ENCODE results near the gene IFI27L1.

The IFI27L1 gene

GRCh38 chr14:94114589-94115057 is 33.5 kb downstream of the IFI27L1 start:
- Histone ChIP-seq H3K4me1 (ENCODE audit: insufficient read depth, low read length) (no peaks in the 10 kb centered on the region), H3K9ac (ENCODE audit: low read depth, low read length) (no peak overlapping the region), H3K9me3 (ENCODE audit: insufficient read depth, low read depth, low read length) (peaks cover 4% of the 10 kb centered on the region; the same call in 1 of the 2 replicates), H3K36me3 (ENCODE audit: insufficient read depth, low read length) (no peaks in the 10 kb centered on the region), H3K27ac (ENCODE audit: low read depth, low read length) (no peak overlapping the region), H3K27me3 (ENCODE audit: insufficient read depth, low read length) (no peaks in the 10 kb centered on the region), H3K4me3 (ENCODE audit: low read length) (no peak overlapping the region)
- 87% methylated on average over 5 of the region's 5 CpGs for WGBS

GRCh38 chr14:94115058-94115591 is 34.0 kb downstream of the IFI27L1 start:
- H3K27ac ChIP-seq (ENCODE audit: low read depth, low read length): no peak overlapping the region
- peaks cover 5% of the 10 kb centered on the region; the same call in 1 of the 2 replicates for H3K9me3 ChIP-seq (ENCODE audit: insufficient read depth, low read depth, low read length)
- no peak overlapping the region for H3K9ac ChIP-seq (ENCODE audit: low read depth, low read length)
- no peaks in the 10 kb centered on the region for H3K36me3 ChIP-seq (ENCODE audit: insufficient read depth, low read length)
- WGBS: 89% methylated on average over 4 of the region's 4 CpGs
- no peak overlapping the region for H3K4me3 ChIP-seq (ENCODE audit: low read length)
- no peaks in the 10 kb centered on the region for H3K4me1 ChIP-seq (ENCODE audit: insufficient read depth, low read length)
- no peaks in the 10 kb centered on the region for H3K27me3 ChIP-seq (ENCODE audit: insufficient read depth, low read length)

GRCh38 chr14:94115631-94116030 is 34.5 kb downstream of the IFI27L1 start:
- H3K4me1 ChIP-seq (ENCODE audit: insufficient read depth, low read length): no peaks in the 10 kb centered on the region
- H3K4me3 ChIP-seq (ENCODE audit: low read length): no peak overlapping the region
- H3K27me3 ChIP-seq (ENCODE audit: insufficient read depth, low read length): no peaks in the 10 kb centered on the region
- H3K27ac ChIP-seq (ENCODE audit: low read depth, low read length): no peak overlapping the region
- H3K9ac ChIP-seq (ENCODE audit: low read depth, low read length): no peak overlapping the region
- WGBS: 90% methylated on average over 15 of the region's 15 CpGs
- H3K36me3 ChIP-seq (ENCODE audit: insufficient read depth, low read length): no peaks in the 10 kb centered on the region
- peaks cover 5% of the 10 kb centered on the region; the same call in 1 of the 2 replicates for H3K9me3 ChIP-seq (ENCODE audit: insufficient read depth, low read depth, low read length)

- 96% methylated on average over 10 of the region's 10 CpGs for WGBS
- no peaks in the 10 kb centered on the region for H3K27me3 ChIP-seq (ENCODE audit: insufficient read depth, low read length)
These were observed 35.6 kb downstream of the IFI27L1 start for GRCh38 chr14:94116701-94117100.

GRCh38 chr14:94117856-94118255 is 36.7 kb downstream of the IFI27L1 start:
- 88% methylated on average over 9 of the region's 9 CpGs for WGBS

More at GRCh38 chr14:94116701-94117100, 35.6 kb downstream of the IFI27L1 start:
- Histone ChIP-seq H3K9me3 (ENCODE audit: insufficient read depth, low read depth, low read length) (peaks cover 5% of the 10 kb centered on the region; the same call in 1 of the 2 replicates), H3K36me3 (ENCODE audit: insufficient read depth, low read length) (no peaks in the 10 kb centered on the region), H3K4me3 (ENCODE audit: low read length) (no peak overlapping the region), H3K9ac (ENCODE audit: low read depth, low read length) (no peak overlapping the region), H3K4me1 (ENCODE audit: insufficient read depth, low read length) (no peaks in the 10 kb centered on the region), H3K27ac (ENCODE audit: low read depth, low read length) (no peak overlapping the region)

GRCh38 chr14:94119071-94119470 is 38.0 kb downstream of the IFI27L1 start:
- Histone ChIP-seq H3K27me3 (ENCODE audit: insufficient read depth, low read length) (no peaks in the 10 kb centered on the region), H3K27ac (ENCODE audit: low read depth, low read length) (no peak overlapping the region), H3K4me3 (ENCODE audit: low read length) (no peak overlapping the region), H3K4me1 (ENCODE audit: insufficient read depth, low read length) (no peaks in the 10 kb centered on the region), H3K9ac (ENCODE audit: low read depth, low read length) (no peak overlapping the region), H3K36me3 (ENCODE audit: insufficient read depth, low read length) (no peaks in the 10 kb centered on the region), H3K9me3 (ENCODE audit: insufficient read depth, low read depth, low read length) (peaks cover 5% of the 10 kb centered on the region; the same call in 1 of the 2 replicates)

More at GRCh38 chr14:94117856-94118255, 36.7 kb downstream of the IFI27L1 start:
- Histone ChIP-seq H3K9me3 (ENCODE audit: insufficient read depth, low read depth, low read length) (peaks cover 5% of the 10 kb centered on the region; the same call in 1 of the 2 replicates), H3K27ac (ENCODE audit: low read depth, low read length) (no peak overlapping the region), H3K9ac (ENCODE audit: low read depth, low read length) (no peak overlapping the region), H3K36me3 (ENCODE audit: insufficient read depth, low read length) (no peaks in the 10 kb centered on the region), H3K4me3 (ENCODE audit: low read length) (no peak overlapping the region), H3K4me1 (ENCODE audit: insufficient read depth, low read length) (no peaks in the 10 kb centered on the region), H3K27me3 (ENCODE audit: insufficient read depth, low read length) (no peaks in the 10 kb centered on the region)

- Histone ChIP-seq H3K4me1 (ENCODE audit: insufficient read depth, low read length) (no peaks in the 10 kb centered on the region), H3K27me3 (ENCODE audit: insufficient read depth, low read length) (no peaks in the 10 kb centered on the region), H3K9ac (ENCODE audit: low read depth, low read length) (no peak overlapping the region), H3K9me3 (ENCODE audit: insufficient read depth, low read depth, low read length) (peaks cover 5% of the 10 kb centered on the region; the same call in 1 of the 2 replicates), H3K4me3 (ENCODE audit: low read length) (no peak overlapping the region), H3K36me3 (ENCODE audit: insufficient read depth, low read length) (no peaks in the 10 kb centered on the region), H3K27ac (ENCODE audit: low read depth, low read length) (no peak overlapping the region)
- WGBS: 89% methylated on average over 5 of the region's 5 CpGs
These were observed 39.7 kb downstream of the IFI27L1 start for GRCh38 chr14:94120667-94121340.

GRCh38 chr14:94121485-94121884 is 40.4 kb downstream of the IFI27L1 start:
- Histone ChIP-seq H3K9me3 (ENCODE audit: insufficient read depth, low read depth, low read length) (peaks cover 5% of the 10 kb centered on the region; the same call in 1 of the 2 replicates), H3K27me3 (ENCODE audit: insufficient read depth, low read length) (no peaks in the 10 kb centered on the region), H3K4me3 (ENCODE audit: low read length) (no peak overlapping the region), H3K4me1 (ENCODE audit: insufficient read depth, low read length) (no peaks in the 10 kb centered on the region), H3K36me3 (ENCODE audit: insufficient read depth, low read length) (no peaks in the 10 kb centered on the region), H3K9ac (ENCODE audit: low read depth, low read length) (no peak overlapping the region), H3K27ac (ENCODE audit: low read depth, low read length) (no peak overlapping the region)
- 80% methylated on average over 3 of the region's 3 CpGs for WGBS

GRCh38 chr14:94122438-94122837 is 41.3 kb downstream of the IFI27L1 start:
- Histone ChIP-seq H3K4me3 (ENCODE audit: low read length) (no peak overlapping the region), H3K27me3 (ENCODE audit: insufficient read depth, low read length) (no peaks in the 10 kb centered on the region), H3K36me3 (ENCODE audit: insufficient read depth, low read length) (no peaks in the 10 kb centered on the region), H3K9me3 (ENCODE audit: insufficient read depth, low read depth, low read length) (peaks cover 5% of the 10 kb centered on the region; the same call in 1 of the 2 replicates), H3K4me1 (ENCODE audit: insufficient read depth, low read length) (no peaks in the 10 kb centered on the region), H3K9ac (ENCODE audit: low read depth, low read length) (no peak overlapping the region), H3K27ac (ENCODE audit: low read depth, low read length) (no peak overlapping the region)
- WGBS: 62% methylated on average over 3 of the region's 3 CpGs

GRCh38 chr14:94123296-94123695 is 42.2 kb downstream of the IFI27L1 start:
- Histone ChIP-seq H3K9ac (ENCODE audit: low read depth, low read length) (no peak overlapping the region), H3K27me3 (ENCODE audit: insufficient read depth, low read length) (no peaks in the 10 kb centered on the region), H3K9me3 (ENCODE audit: insufficient read depth, low read depth, low read length) (peaks cover 5% of the 10 kb centered on the region; the same call in 1 of the 2 replicates), H3K4me3 (ENCODE audit: low read length) (no peak overlapping the region), H3K4me1 (ENCODE audit: insufficient read depth, low read length) (no peaks in the 10 kb centered on the region), H3K27ac (ENCODE audit: low read depth, low read length) (no peak overlapping the region), H3K36me3 (ENCODE audit: insufficient read depth, low read length) (no peaks in the 10 kb centered on the region)
- WGBS: 92% methylated on average over 9 of the region's 9 CpGs

- H3K27ac ChIP-seq (ENCODE audit: low read depth, low read length): no peak overlapping the region
- no peaks in the 10 kb centered on the region for H3K27me3 ChIP-seq (ENCODE audit: insufficient read depth, low read length)
- no peaks in the 10 kb centered on the region for H3K4me1 ChIP-seq (ENCODE audit: insufficient read depth, low read length)
- peaks cover 5% of the 10 kb centered on the region; the same call in 1 of the 2 replicates for H3K9me3 ChIP-seq (ENCODE audit: insufficient read depth, low read depth, low read length)
- no peak overlapping the region for H3K9ac ChIP-seq (ENCODE audit: low read depth, low read length)
- H3K36me3 ChIP-seq (ENCODE audit: insufficient read depth, low read length): no peaks in the 10 kb centered on the region
- 100% methylated on average over 1 of the region's 1 CpG for WGBS
- H3K4me3 ChIP-seq (ENCODE audit: low read length): no peak overlapping the region
These were observed 42.8 kb downstream of the IFI27L1 start for GRCh38 chr14:94123868-94124267.
